Astrocyte (in vitro differentiated cells and primary cell): ENCODE results near the gene SYT17. TPM values are rescaled to one million over a fixed set of nuclear protein-coding genes. Genes with fewer than 3 reads are reported as not detected.

ENCODE experiments used
- DNase-seq: peaks from one replicate; pipeline ENCODE4 v3.0.0-alpha.2; 2010; ENCODE audit warnings: low read depth
- FAIRE-seq: peaks from 2 replicates; lab custom pipeline; 2011; peaks lifted over from hg19 to GRCh38; lab: Jason Lieb, UNC
- H2AFZ ChIP-seq: 2 replicates; pipeline ENCODE4 v1.6.0; 2012; ENCODE audit warnings: low read depth, low read length, inconsistent platforms
- H3K27ac ChIP-seq: 2 replicates; pipeline ENCODE4 v1.5.1; 2011; ENCODE audit warnings: low read depth, low read length, inconsistent platforms
- H3K27me3 ChIP-seq: 2 replicates; pipeline ENCODE4 v1.6.0; 2011; ENCODE audit warnings: low read length, inconsistent platforms; ENCODE audit not compliant: insufficient read depth
- H3K36me3 ChIP-seq: 2 replicates; pipeline ENCODE4 v1.5.1; 2011; ENCODE audit warnings: low read length, inconsistent platforms; ENCODE audit not compliant: insufficient read depth
- H3K4me1 ChIP-seq: 2 replicates; pipeline ENCODE4 v1.5.1; 2011; ENCODE audit warnings: low read length, inconsistent platforms; ENCODE audit not compliant: insufficient read depth
- H3K4me2 ChIP-seq: 2 replicates; pipeline ENCODE4 v1.6.0; 2012; ENCODE audit warnings: low read length, inconsistent platforms
- H3K4me3 ChIP-seq: 2 replicates; pipeline ENCODE4 v1.5.1; 2011; ENCODE audit warnings: low read depth, mild to moderate bottlenecking, low read length, inconsistent platforms; ENCODE audit not compliant: insufficient read depth
- H3K79me2 ChIP-seq: 2 replicates; pipeline ENCODE4 v1.6.0; 2012; ENCODE audit warnings: mild to moderate bottlenecking, low read length, inconsistent platforms; ENCODE audit not compliant: insufficient read depth
- H3K9ac ChIP-seq: 2 replicates; pipeline ENCODE4 v1.6.0; 2012; ENCODE audit warnings: mild to moderate bottlenecking, low read length, inconsistent platforms
- H3K9me3 ChIP-seq: 2 replicates; pipeline ENCODE4 v1.5.1; 2012; ENCODE audit warnings: low read depth, mild to moderate bottlenecking, low read length, inconsistent platforms; ENCODE audit not compliant: insufficient read depth
- H4K20me1 ChIP-seq: 2 replicates; pipeline ENCODE4 v1.6.0; 2012; ENCODE audit warnings: low read length, inconsistent platforms; ENCODE audit not compliant: insufficient read depth
- H3K27ac Mint-ChIP-seq: one replicate; pipeline ENCODE4 v1.8.0; 2021; ENCODE audit warnings: mild to moderate bottlenecking, mixed read lengths; ENCODE audit not compliant: unreplicated experiment
- H3K27me3 Mint-ChIP-seq: one replicate; pipeline ENCODE4 v1.8.0; 2021; ENCODE audit warnings: low read depth, mixed read lengths; ENCODE audit not compliant: unreplicated experiment
- H3K36me3 Mint-ChIP-seq: one replicate; pipeline ENCODE4 v1.8.0; 2021; ENCODE audit warnings: low read depth, mixed read lengths; ENCODE audit not compliant: unreplicated experiment
- H3K4me1 Mint-ChIP-seq: one replicate; pipeline ENCODE4 v1.8.0; 2021; ENCODE audit warnings: low read depth, mixed read lengths; ENCODE audit not compliant: unreplicated experiment
- H3K4me3 Mint-ChIP-seq: one replicate; pipeline ENCODE4 v1.8.0; 2021; ENCODE audit warnings: mild to moderate bottlenecking, moderate library complexity, mixed read lengths; ENCODE audit not compliant: unreplicated experiment
- H3K9me3 Mint-ChIP-seq: one replicate; pipeline ENCODE4 v1.8.0; 2021; ENCODE audit warnings: mild to moderate bottlenecking, mixed read lengths; ENCODE audit not compliant: unreplicated experiment
- EZH2 ChIP-seq: IDR thresholded peaks from 2 replicates; pipeline ENCODE4 v1.6.1; 2012; ENCODE audit warnings: mild to moderate bottlenecking, low read length, inconsistent platforms; ENCODE audit not compliant: insufficient read depth
- total RNA-seq: library from RNA; stranded (reverse); gene quantifications from 2 replicates; pipeline ENCODE4 v1.2.1, GENCODE V29; 2021
- TF ChIP-seq, protein P1 (sequence below): IDR thresholded peaks from 2 replicates; pipeline ENCODE4 v1.5.1; 2011; ENCODE audit warnings: low read depth, mild to moderate bottlenecking, inconsistent platforms, low read length, moderate library complexity; ENCODE audit not compliant: insufficient read depth

Gene SYT17
- total RNA-seq, 1 donor from 2014 or later, result 4.8 TPM

DNA sequence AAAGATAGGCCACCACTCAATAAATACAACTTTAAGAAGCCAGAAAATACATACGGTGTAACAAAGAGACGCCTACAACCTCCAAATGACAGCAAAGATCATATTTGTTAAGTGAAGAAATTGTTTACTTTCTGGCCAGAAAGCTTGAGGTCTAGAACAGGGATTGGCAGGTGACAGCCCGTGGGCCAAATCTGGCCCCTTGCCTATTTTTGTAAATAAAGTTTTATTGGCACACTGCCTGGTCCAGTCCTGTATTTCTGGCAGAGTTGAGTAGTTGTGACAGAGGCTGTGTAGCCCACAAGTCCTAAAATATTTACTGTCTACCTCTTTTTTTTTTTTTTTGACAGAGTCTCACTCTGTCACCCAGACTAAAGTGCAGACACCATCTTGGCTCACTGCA is 114.1 kb downstream of the SYT17 start:
- Mint-ChIP-seq H3K9me3 (peaks cover 7% of the 10 kb centered on the region), H3K4me1 (peaks cover 5% of the 10 kb centered on the region), H3K27me3 (peaks cover 7% of the 10 kb centered on the region), H3K4me3 (no peak overlapping the region), H3K27ac (no peak overlapping the region), H3K36me3 (no peaks in the 10 kb centered on the region)
- Histone ChIP-seq H3K9ac (no peak overlapping the region), H2AFZ (no peak overlapping the region), H3K79me2 (no peaks in the 10 kb centered on the region), H3K9me3 (no peaks in the 10 kb centered on the region), H3K27ac (no peak overlapping the region), H3K27me3 (no peaks in the 10 kb centered on the region), H3K4me1 (peaks cover 2% of the 10 kb centered on the region), H4K20me1 (no peaks in the 10 kb centered on the region), H3K36me3 (no peaks in the 10 kb centered on the region), H3K4me2 (no peak overlapping the region), H3K4me3 (no peak overlapping the region)
- DNase-seq (no peak), FAIRE-seq (no peak)
- TF ChIP-seq, protein P1, sequence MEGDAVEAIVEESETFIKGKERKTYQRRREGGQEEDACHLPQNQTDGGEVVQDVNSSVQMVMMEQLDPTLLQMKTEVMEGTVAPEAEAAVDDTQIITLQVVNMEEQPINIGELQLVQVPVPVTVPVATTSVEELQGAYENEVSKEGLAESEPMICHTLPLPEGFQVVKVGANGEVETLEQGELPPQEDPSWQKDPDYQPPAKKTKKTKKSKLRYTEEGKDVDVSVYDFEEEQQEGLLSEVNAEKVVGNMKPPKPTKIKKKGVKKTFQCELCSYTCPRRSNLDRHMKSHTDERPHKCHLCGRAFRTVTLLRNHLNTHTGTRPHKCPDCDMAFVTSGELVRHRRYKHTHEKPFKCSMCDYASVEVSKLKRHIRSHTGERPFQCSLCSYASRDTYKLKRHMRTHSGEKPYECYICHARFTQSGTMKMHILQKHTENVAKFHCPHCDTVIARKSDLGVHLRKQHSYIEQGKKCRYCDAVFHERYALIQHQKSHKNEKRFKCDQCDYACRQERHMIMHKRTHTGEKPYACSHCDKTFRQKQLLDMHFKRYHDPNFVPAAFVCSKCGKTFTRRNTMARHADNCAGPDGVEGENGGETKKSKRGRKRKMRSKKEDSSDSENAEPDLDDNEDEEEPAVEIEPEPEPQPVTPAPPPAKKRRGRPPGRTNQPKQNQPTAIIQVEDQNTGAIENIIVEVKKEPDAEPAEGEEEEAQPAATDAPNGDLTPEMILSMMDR, result no peak
- TF ChIP-seq EZH2, result no peak

DNA sequence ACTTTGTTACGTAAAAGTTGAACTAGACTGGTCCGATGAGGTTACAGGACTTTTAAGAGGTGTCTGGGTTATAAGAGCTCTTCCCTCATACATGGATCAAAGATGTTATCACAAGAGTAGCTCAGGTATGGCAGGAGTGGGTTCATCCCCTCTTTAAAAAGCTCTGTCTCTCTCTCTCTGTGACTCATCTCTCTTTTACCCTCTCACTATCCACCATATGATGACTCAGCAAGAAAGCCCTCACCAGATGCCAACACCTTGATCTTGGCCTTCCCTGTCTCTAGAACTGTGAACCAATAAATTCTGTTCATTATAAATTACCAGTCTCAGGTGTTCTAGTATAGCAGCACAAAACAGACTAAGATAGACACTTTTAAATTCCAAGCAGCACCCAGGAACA is 115.6 kb downstream of the SYT17 start:
- Histone ChIP-seq H3K36me3 (no peaks in the 10 kb centered on the region), H2AFZ (no peak overlapping the region), H3K9ac (no peak overlapping the region), H4K20me1 (no peaks in the 10 kb centered on the region), H3K4me2 (no peak overlapping the region), H3K79me2 (no peaks in the 10 kb centered on the region), H3K27ac (no peak overlapping the region), H3K4me1 (peaks cover 2% of the 10 kb centered on the region), H3K27me3 (no peaks in the 10 kb centered on the region), H3K9me3 (no peaks in the 10 kb centered on the region), H3K4me3 (no peak overlapping the region)
- DNase-seq (no peak), FAIRE-seq (no peak)
- TF ChIP-seq, protein P1, result no peak
- no peak for TF ChIP-seq EZH2
- no peaks in the 10 kb centered on the region for H3K36me3 Mint-ChIP-seq
- no peaks in the 10 kb centered on the region for H3K27me3 Mint-ChIP-seq
- H3K9me3 Mint-ChIP-seq, result peaks cover 7% of the 10 kb centered on the region
- no peak overlapping the region for H3K4me3 Mint-ChIP-seq
- H3K27ac Mint-ChIP-seq, result no peak overlapping the region
- peaks cover 5% of the 10 kb centered on the region for H3K4me1 Mint-ChIP-seq

- Histone ChIP-seq H3K27ac (no peak overlapping the region), H3K79me2 (no peaks in the 10 kb centered on the region), H3K36me3 (no peaks in the 10 kb centered on the region), H3K27me3 (no peaks in the 10 kb centered on the region), H3K4me1 (peaks cover 2% of the 10 kb centered on the region), H3K9ac (no peak overlapping the region), H3K9me3 (no peaks in the 10 kb centered on the region), H2AFZ (no peak overlapping the region), H3K4me3 (no peak overlapping the region), H4K20me1 (no peaks in the 10 kb centered on the region), H3K4me2 (no peak overlapping the region)
- H3K27me3 Mint-ChIP-seq, result no peaks in the 10 kb centered on the region
- TF ChIP-seq, protein P1, result no peak
- TF ChIP-seq EZH2, result no peak
- no peaks in the 10 kb centered on the region for H3K36me3 Mint-ChIP-seq
- DNase-seq, result no peak
- no peak for FAIRE-seq
- H3K27ac Mint-ChIP-seq, result no peak overlapping the region
- no peak overlapping the region for H3K4me3 Mint-ChIP-seq
- H3K4me1 Mint-ChIP-seq, result peaks cover 5% of the 10 kb centered on the region
- H3K9me3 Mint-ChIP-seq, result peaks cover 7% of the 10 kb centered on the region
Observed at GRCh38 chr16:19284207-19284606, 116.2 kb downstream of the SYT17 start.
